ENCODE measurements around the gene JAK3. TPM values are rescaled to one million over a fixed set of nuclear protein-coding genes. Genes with fewer than 3 reads are reported as not detected.

The JAK3 gene
- total and polyA plus RNA-seq, 5 donors: 1.6 to 5.3 (median 3.1) TPM

DNA sequence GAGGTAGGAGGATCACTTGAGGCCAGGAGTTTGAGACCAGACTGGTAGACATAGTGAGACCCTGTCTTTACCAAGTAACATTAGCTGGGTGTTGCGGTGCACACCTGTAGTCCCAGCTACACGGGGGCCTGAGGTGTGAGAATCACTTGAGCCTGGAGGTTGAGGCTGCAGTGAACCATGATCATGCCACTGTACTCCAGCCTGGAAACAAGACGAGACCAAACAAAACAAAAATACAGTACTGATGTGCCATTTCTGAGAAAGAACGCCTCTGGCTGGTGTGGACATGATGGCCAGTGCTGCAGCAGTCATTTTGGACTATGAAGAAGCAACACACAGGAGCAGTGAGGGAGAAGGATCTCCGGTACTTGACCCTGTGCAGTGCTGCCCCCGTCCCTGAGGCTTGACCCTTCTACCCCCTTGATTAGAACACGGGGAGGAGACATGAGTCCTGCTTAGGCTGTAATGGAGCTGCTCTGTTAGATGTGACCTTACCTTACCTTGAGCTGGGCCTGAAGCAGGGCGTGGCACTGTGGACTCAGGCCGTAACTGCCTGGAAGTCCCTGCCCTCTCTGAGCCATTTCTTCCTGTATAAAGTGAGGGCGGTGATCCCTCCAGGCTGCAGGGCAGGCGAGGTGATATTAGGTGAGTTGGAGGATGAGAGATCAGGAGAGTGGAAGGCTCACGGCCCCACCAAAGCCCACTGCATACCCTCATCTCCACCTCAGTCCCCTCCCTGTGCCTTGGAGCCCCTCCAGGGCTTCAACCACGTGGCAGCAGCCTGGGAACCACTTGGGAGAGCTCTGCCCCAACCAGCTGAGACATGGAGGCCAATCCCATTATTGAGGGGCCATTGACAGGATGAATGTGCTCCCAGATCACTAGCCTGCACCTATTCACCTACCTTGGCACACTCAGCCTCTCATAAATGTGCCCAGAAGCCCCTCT lies 17.9 kb upstream of the JAK3 start:
- peak in 1 of 2 donors; percentile 20 for ATAC-seq
- H3K4me3 ChIP-seq (ENCODE audit: low read length): no peak overlapping the region
- H3K9me3 ChIP-seq (ENCODE audit: control insufficient read depth, low read length): no peaks in the 10 kb centered on the region
- 69% methylated on average over 13 of the region's 13 CpGs for WGBS
- intact Hi-C loops (cut with DNase I): loop anchor here in 1 of 4 donors (10.0 kb wide), 1 partner anchor 129 kb away; no protein-coding TSS in a partner anchor
- DNase-seq: no peak
- H3K4me1 ChIP-seq (ENCODE audit: control insufficient read depth, insufficient read depth, low read length): peaks cover 4% of the 10 kb centered on the region
- H3K27ac ChIP-seq (ENCODE audit: low read length): no peak overlapping the region
- H3K27me3 ChIP-seq (ENCODE audit: control insufficient read depth, insufficient read depth): no peaks in the 10 kb centered on the region

DNA sequence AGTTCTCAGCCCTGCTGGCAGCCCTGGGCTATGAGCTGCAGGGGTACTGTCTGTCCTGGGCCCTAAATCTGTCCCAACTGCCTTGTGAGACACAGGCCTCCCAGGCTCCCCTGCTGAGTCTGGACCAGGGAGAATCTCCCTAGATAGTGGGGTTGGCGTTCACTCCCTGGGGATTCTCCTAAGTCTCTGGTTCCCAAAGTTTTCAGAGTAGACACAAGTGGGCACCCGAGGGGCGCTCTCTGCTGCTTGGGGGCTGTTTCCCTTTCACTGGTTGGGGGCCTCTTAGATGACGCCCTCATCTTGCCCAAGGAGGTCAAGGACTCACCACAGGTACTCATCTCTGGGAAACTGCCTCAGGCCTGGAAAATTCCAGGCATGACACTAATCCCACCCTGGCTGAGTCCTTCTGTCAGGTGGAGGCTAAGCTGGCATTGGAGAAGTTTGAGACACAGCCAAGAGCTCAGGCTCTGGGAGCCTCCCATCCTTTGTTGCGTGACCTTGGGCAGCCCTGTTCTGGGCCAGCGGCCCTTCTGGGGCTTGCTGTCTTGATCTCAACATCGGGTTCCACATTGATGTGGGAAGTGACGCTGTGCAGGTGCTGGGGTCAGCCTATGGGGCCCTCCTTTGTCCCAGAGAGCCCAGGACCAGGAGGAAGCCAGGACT lies 15.9 kb upstream of the JAK3 start:
- intact Hi-C loops (cut with DNase I): loop anchor here in 1 of 4 donors (10.0 kb wide), 1 partner anchor 131 kb away; no protein-coding TSS in a partner anchor
- DNase-seq (no peak), ATAC-seq (no peak)
- H3K4me1 ChIP-seq (ENCODE audit: control insufficient read depth, insufficient read depth, low read length): peaks cover 5% of the 10 kb centered on the region
- no peak overlapping the region for H3K27ac ChIP-seq (ENCODE audit: low read length)
- H3K4me3 ChIP-seq (ENCODE audit: low read length): no peak overlapping the region
- WGBS: 72% methylated on average over 8 of the region's 8 CpGs
- no peaks in the 10 kb centered on the region for H3K27me3 ChIP-seq (ENCODE audit: control insufficient read depth, insufficient read depth)
- no peaks in the 10 kb centered on the region for H3K9me3 ChIP-seq (ENCODE audit: control insufficient read depth, low read length)

GRCh38 chr19:17862711-17863519 lies 15.1 kb upstream of the JAK3 start:
- DNase-seq: no peak

DNA sequence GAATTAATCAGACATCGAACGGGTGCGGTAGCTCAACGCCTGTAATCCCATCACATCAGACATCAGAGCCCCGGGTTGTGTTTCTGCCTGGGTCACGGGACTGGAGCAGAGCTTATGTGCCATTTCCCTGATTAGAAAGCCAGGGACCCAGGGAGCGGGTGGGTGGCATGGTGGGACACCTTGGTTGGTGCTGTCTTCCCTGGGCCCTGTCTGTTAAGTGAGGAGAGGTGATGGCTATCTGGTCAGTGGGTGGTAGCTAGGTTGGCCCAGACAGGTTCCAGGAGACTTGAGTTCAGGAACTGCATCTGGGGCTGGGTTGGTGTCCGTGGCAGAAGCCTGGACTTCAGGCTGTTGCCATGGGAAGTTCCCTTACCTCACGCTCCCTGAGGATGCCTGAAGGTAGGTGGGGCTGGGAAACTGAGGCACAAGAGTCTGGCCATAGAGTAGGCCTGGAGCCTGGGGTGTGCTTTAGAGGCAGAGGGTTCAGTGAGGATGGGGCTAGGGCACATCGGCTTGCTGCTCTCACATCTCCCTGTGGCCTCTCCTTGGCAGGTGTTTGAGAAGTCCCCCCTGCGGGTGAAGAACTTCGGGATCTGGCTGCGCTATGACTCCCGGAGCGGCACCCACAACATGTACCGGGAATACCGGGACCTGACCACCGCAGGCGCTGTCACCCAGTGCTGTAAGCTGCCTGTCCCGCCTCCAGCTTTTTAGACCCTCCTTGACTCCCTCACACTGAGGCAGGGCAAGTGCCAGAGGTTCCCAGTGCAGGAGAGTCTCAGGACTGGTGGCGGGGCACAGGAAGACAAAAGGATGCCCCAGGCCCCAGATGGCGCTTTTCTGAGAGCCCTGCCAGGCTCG lies 14.0 kb upstream of the JAK3 start:
- peaks cover 5% of the 10 kb centered on the region for H3K4me1 ChIP-seq (ENCODE audit: control insufficient read depth, insufficient read depth, low read length)
- H3K27me3 ChIP-seq (ENCODE audit: control insufficient read depth, insufficient read depth): no peaks in the 10 kb centered on the region
- no peak overlapping the region for H3K4me3 ChIP-seq (ENCODE audit: low read length)
- H3K9me3 ChIP-seq (ENCODE audit: control insufficient read depth, low read length): no peaks in the 10 kb centered on the region
- ATAC-seq: no peak
- WGBS: 84% methylated on average over 23 of the region's 23 CpGs
- no peak for DNase-seq
- intact Hi-C loops (cut with DNase I): loop anchor here in 1 of 4 donors (10.0 kb wide), 1 partner anchor 133 kb away; no protein-coding TSS in a partner anchor
- no peak overlapping the region for H3K27ac ChIP-seq (ENCODE audit: low read length)

More at GRCh38 chr19:17862711-17863519, 15.1 kb upstream of the JAK3 start:
- no peak for ATAC-seq
- H3K27me3 ChIP-seq (ENCODE audit: control insufficient read depth, insufficient read depth): no peaks in the 10 kb centered on the region
- WGBS: 85% methylated on average over 31 of the region's 31 CpGs
- intact Hi-C loops (cut with DNase I): loop anchor here in 1 of 4 donors (10.0 kb wide), 1 partner anchor 132 kb away; no protein-coding TSS in a partner anchor
- H3K4me3 ChIP-seq (ENCODE audit: low read length): no peak overlapping the region
- no peaks in the 10 kb centered on the region for H3K9me3 ChIP-seq (ENCODE audit: control insufficient read depth, low read length)
- no peak overlapping the region for H3K27ac ChIP-seq (ENCODE audit: low read length)
- H3K4me1 ChIP-seq (ENCODE audit: control insufficient read depth, insufficient read depth, low read length): peaks cover 5% of the 10 kb centered on the region

- Histone ChIP-seq H3K4me3 (ENCODE audit: low read length) (peak overlapping the region; percentile 85), H3K27ac (ENCODE audit: low read length) (no peak overlapping the region), H3K4me1 (ENCODE audit: control insufficient read depth, insufficient read depth, low read length) (peaks cover 5% of the 10 kb centered on the region), H3K9me3 (ENCODE audit: control insufficient read depth, low read length) (no peaks in the 10 kb centered on the region), H3K27me3 (ENCODE audit: control insufficient read depth, insufficient read depth) (no peaks in the 10 kb centered on the region)
- intact Hi-C loops (cut with DNase I): loop anchor here in 1 of 4 donors (10.0 kb wide), 1 partner anchor 134 kb away; no protein-coding TSS in a partner anchor
- DNase-seq: no peak
- WGBS: 45% methylated on average over 7 of the region's 7 CpGs
- ATAC-seq: no peak
These were observed 13.2 kb upstream of the JAK3 start for GRCh38 chr19:17860993-17861360.

GRCh38 chr19:17860331-17860992 lies 12.7 kb upstream of the JAK3 start:
- Histone ChIP-seq H3K27ac (ENCODE audit: low read length) (peak overlapping the region; percentile 49), H3K4me3 (ENCODE audit: low read length) (peak overlapping the region; percentile 85), H3K27me3 (ENCODE audit: control insufficient read depth, insufficient read depth) (no peaks in the 10 kb centered on the region), H3K4me1 (ENCODE audit: control insufficient read depth, insufficient read depth, low read length) (peaks cover 5% of the 10 kb centered on the region), H3K9me3 (ENCODE audit: control insufficient read depth, low read length) (no peaks in the 10 kb centered on the region)
- ATAC-seq (no peak), DNase-seq (no peak)
- WGBS: 2% methylated on average over 22 of the region's 22 CpGs
- intact Hi-C loops (cut with DNase I): loop anchor here in 1 of 4 donors (10.0 kb wide), 1 partner anchor 134 kb away; no protein-coding TSS in a partner anchor

DNA sequence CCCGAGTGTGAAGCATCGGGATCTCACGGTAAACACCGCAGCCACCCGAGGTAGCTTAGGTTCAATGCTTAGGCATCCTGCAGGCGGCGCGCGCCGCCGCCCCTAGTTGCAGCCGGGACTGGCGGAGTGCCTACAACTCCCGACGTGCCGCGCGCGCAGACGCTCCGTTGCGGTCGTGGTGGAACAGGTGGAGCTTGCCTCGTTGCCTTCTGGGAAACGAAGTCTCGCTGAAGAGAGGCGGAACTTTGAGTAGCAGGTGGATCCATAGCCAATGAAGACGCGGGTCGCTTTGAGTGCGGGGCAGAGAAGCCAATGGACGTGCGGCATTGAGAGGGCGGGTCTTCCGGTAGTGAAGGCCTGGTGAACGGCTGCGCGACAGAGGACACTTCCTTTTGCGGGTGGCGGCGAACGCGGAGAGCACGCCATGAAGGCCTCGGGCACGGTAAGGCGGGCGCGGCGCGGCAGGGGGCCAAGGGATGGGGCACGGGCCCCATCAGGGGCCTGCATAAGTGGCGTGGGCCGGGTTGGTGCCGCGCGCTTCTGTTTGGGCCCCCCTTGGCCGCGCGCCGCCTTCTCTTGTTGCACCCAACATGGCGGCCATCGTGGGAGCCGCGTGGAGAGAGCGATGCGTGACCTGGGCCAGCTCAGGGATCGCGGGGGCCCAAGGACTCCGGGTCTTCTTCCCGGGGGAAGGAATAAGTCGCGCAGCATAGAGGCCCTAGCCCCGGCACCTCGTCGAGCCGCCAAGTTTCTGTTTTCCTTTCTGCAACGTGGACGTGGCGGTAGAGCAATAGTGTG lies 11.9 kb upstream of the JAK3 start, which contains the start of gene RPL18A:
Gene RPL18A, plus strand, starts transcription at position 378 of the 798 bp plus-strand sequence. Its CDS starts 47 bp downstream, at position 425.
- DNase-seq (peak; percentile 98 to 99 (median 99)), ATAC-seq (peak; percentile 96 to 98)
- Histone ChIP-seq H3K27me3 (ENCODE audit: control insufficient read depth, insufficient read depth) (no peaks in the 10 kb centered on the region), H3K27ac (ENCODE audit: low read length) (peak within 1 kb of the TSS; percentile 49), H3K4me3 (ENCODE audit: low read length) (peak within 1 kb of the TSS; percentile 85), H3K4me1 (ENCODE audit: control insufficient read depth, insufficient read depth, low read length) (peaks cover 5% of the 10 kb centered on the region), H3K9me3 (ENCODE audit: control insufficient read depth, low read length) (no peaks in the 10 kb centered on the region)
- under 1% methylated on average over 80 of the region's 80 CpGs for WGBS
- intact Hi-C loops (cut with DNase I): loop anchor here in 3 of 4 donors (5.0 to 10.0 kb wide), 5 partner anchors 77 to 512 kb away; no protein-coding TSS in a partner anchor

- Histone ChIP-seq H3K27me3 (ENCODE audit: control insufficient read depth, insufficient read depth) (no peaks in the 10 kb centered on the region), H3K4me3 (ENCODE audit: low read length) (no peak overlapping the region), H3K27ac (ENCODE audit: low read length) (no peak overlapping the region), H3K4me1 (ENCODE audit: control insufficient read depth, insufficient read depth, low read length) (no peaks in the 10 kb centered on the region), H3K9me3 (ENCODE audit: control insufficient read depth, low read length) (no peaks in the 10 kb centered on the region)
- peak; percentile 81 to 95 (median 95) for DNase-seq
- intact Hi-C loops (cut with DNase I): loop anchor here in 3 of 4 donors (5.0 to 10.0 kb wide), 4 partner anchors 73 to 508 kb away; no protein-coding TSS in a partner anchor
- 13% methylated on average over 29 of the region's 29 CpGs for WGBS
- peak; percentile 41 to 53 for ATAC-seq
These were observed 7.7 kb upstream of the JAK3 start for GRCh38 chr19:17855280-17856152.
